Mucosa of gallbladder (tissue), 1 donor: ENCODE results near the gene CFAP97. TPM values are rescaled to one million over a fixed set of nuclear protein-coding genes. Genes with fewer than 3 reads are reported as not detected.

Source experiments
- DNase-seq: peaks from one replicate; pipeline ENCODE4 v3.0.0-alpha.2; 2020; ENCODE audit warnings: low spot score
- total RNA-seq: library from RNA; stranded (reverse); gene quantifications from one replicate; pipeline ENCODE4 v1.2.1, GENCODE V29; 2021
- donor health status: DM: no; HTN: no; CAD: no.

The CFAP97 gene
- total RNA-seq, 1 donor from 2014 or later: 32.9 TPM

GRCh38 chr4:185109736-185110135 lies 94.1 kb downstream of the CFAP97 start:
- DNase-seq: no peak

Other genes starting within 250 kb of the CFAP97 start
- not detected for gene HELT, start 185.5 kb downstream of the CFAP97 start, total RNA-seq
- gene SLC25A4, start 60.7 kb downstream of the CFAP97 start, total RNA-seq: 58.9 TPM
- 18.8 TPM for gene SNX25, start 5.6 kb upstream of the CFAP97 start, total RNA-seq
- 0.95 TPM for gene LRP2BP, start 191.9 kb upstream of the CFAP97 start, total RNA-seq
- gene ANKRD37, start 192.8 kb upstream of the CFAP97 start, total RNA-seq: 16.4 TPM
- 29.7 TPM for gene UFSP2, start 222.0 kb upstream of the CFAP97 start, total RNA-seq